ENCODE results near the gene IFNK.
A peak's percentile ranks its signal among the peaks of the same experiment; 100 is the strongest.

IFNK gene

DNA sequence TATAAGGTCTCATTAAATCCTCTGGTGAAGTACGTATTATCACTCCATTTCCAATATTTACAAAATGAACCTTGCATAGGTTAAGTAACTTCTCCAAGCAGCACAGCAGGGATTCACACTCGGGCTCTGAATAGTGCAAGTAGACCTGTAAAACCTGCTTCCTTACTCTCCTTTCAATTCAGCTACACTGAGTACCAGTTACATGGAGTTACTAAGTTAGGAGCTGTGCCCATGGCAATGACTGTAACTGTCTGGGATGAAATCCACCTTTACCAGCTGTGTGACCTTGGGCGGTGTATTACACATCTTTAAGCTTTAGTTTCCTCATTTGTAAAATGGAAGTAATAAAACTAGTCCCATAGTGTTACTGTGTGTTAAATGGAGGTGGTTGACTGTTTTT lies 21.4 kb downstream of the IFNK start:
- no peak overlapping the region for H3K4me3 ChIP-seq (replicated peaks; ENCODE audit: low read depth, low read length)
- DNase-seq (ENCODE audit: extremely low read depth, insufficient read length): no peak
- H3K27me3 ChIP-seq (replicated peaks; ENCODE audit: control insufficient read depth, insufficient read depth, low read length): no peaks in the 10 kb centered on the region
- TF ChIP-seq, protein P1, sequence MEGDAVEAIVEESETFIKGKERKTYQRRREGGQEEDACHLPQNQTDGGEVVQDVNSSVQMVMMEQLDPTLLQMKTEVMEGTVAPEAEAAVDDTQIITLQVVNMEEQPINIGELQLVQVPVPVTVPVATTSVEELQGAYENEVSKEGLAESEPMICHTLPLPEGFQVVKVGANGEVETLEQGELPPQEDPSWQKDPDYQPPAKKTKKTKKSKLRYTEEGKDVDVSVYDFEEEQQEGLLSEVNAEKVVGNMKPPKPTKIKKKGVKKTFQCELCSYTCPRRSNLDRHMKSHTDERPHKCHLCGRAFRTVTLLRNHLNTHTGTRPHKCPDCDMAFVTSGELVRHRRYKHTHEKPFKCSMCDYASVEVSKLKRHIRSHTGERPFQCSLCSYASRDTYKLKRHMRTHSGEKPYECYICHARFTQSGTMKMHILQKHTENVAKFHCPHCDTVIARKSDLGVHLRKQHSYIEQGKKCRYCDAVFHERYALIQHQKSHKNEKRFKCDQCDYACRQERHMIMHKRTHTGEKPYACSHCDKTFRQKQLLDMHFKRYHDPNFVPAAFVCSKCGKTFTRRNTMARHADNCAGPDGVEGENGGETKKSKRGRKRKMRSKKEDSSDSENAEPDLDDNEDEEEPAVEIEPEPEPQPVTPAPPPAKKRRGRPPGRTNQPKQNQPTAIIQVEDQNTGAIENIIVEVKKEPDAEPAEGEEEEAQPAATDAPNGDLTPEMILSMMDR (IDR thresholded peaks at IDR 0.05; ENCODE audit: insufficient read depth, low read length, poor library complexity, severe bottlenecking): no peak
- no peaks in the 10 kb centered on the region for H3K36me3 ChIP-seq (ENCODE audit: control insufficient read depth, insufficient read depth, low read length)

DNA sequence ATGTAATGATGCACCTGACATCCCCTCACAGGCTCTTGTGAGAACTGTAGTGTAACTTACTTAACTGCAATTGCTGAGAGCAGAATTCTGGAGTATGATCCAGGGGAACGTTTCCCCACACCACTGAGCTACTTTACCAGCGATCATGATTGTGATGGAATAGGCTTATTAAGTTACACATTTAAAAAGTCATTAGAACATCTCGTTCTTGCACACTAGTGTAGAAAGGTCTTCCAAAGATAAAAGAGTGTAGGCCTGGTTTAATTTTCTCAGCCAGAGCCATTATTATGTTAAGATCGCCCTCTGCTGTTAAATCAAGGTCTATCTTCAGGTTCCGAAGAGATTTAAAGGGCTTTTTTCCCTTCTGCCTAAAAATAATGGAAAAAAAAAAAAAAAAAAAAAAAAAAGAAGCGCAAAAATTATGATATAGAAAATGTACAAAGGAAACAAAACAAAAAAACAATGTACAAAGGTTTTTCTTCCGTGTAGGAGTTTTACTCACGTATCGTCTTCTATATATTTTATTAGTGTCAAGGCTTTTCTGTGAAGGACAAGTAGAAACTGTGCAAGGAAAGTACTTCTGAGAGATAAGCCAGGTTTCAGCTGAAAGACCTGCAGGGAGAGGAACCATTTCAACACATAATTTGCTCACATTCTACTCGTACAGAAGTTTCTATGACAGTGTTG lies 24.1 kb downstream of the IFNK start:
- TF ChIP-seq, protein P1 (IDR thresholded peaks at IDR 0.05; ENCODE audit: insufficient read depth, low read length, poor library complexity, severe bottlenecking): peak; percentile 30
- Histone ChIP-seq H3K36me3 (ENCODE audit: control insufficient read depth, insufficient read depth, low read length) (no peaks in the 10 kb centered on the region), H3K27me3 (replicated peaks; ENCODE audit: control insufficient read depth, insufficient read depth, low read length) (no peaks in the 10 kb centered on the region), H3K4me3 (replicated peaks; ENCODE audit: low read depth, low read length) (no peak overlapping the region)
- DNase-seq (ENCODE audit: extremely low read depth, insufficient read length): no peak

DNA sequence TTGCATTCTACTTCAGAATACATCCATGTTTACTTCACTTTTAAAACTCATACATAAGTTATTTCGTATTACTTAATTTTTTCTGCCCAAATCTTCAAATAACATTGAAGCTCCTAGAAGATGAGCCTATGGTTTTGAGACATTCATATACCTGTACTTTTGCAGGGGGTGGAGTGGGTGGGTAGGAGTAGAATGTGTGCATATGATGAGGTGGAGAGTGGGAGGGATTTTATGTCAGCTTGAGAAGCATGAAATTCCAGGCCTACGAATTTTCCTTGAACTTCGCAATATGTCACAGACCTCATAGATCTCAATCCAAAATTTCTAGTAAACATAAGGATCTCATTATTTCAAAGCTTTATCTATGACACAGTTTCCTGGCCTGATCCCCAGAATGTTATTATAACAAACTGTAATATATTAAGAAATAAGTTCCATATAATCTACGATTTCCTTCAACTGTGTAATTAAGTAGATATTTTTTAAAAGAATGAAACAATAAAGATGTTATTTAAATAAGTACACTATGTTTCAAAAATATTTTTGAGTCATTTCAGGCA lies 25.2 kb downstream of the IFNK start:
- no peak for DNase-seq (ENCODE audit: extremely low read depth, insufficient read length)
- no peaks in the 10 kb centered on the region for H3K36me3 ChIP-seq (ENCODE audit: control insufficient read depth, insufficient read depth, low read length)

DNA sequence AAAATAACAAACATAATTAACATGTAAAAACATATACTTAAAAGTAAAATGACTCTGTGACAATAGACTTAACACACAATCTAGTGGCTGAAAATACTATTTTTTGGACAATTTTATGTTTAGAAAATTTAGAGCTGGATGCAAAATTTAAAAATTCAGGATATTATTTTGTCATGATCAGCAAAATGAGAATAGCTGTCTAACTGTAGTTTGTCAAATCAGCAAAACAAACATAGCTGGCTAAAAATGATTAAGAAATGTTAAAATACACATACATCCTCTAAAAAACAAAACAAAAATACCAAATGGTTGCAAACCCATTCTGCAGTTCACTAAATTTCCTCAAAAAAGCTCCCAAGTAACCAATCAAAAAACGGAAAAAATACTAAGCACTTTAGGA lies 30.6 kb downstream of the IFNK start:
- no peak overlapping the region for H3K4me3 ChIP-seq (replicated peaks; ENCODE audit: low read depth, low read length)
- TF ChIP-seq, protein P1 (IDR thresholded peaks at IDR 0.05; ENCODE audit: insufficient read depth, low read length, poor library complexity, severe bottlenecking): no peak
- H3K36me3 ChIP-seq (ENCODE audit: control insufficient read depth, insufficient read depth, low read length): no peaks in the 10 kb centered on the region
- DNase-seq (ENCODE audit: extremely low read depth, insufficient read length): no peak
- H3K27me3 ChIP-seq (replicated peaks; ENCODE audit: control insufficient read depth, insufficient read depth, low read length): no peaks in the 10 kb centered on the region

More for the DNA sequence above, 25.2 kb downstream of the IFNK start:
- TF ChIP-seq, protein P1 (IDR thresholded peaks at IDR 0.05; ENCODE audit: insufficient read depth, low read length, poor library complexity, severe bottlenecking): no peak
- Histone ChIP-seq H3K4me3 (replicated peaks; ENCODE audit: low read depth, low read length) (no peak overlapping the region), H3K27me3 (replicated peaks; ENCODE audit: control insufficient read depth, insufficient read depth, low read length) (no peaks in the 10 kb centered on the region)

DNA sequence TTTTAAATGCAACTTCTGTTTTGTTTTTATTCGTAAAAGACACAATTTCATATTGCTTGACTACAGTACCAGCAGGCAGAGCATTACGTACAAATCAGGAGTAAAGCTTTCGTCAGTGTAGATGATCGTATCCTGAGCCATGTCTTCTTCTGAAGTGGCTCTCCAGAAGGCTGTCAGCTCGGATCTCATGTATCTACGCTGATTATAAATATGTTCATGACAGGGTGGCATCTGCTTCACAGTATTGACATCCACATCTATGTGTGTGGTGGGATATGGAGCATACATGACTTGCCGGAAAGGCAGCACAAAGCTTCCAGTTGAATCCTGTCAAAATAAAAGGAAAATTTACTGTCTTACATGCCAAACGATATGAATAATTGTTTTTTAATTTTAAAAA lies 32.4 kb downstream of the IFNK start:
- TF ChIP-seq, protein P1 (IDR thresholded peaks at IDR 0.05; ENCODE audit: insufficient read depth, low read length, poor library complexity, severe bottlenecking): no peak
- Histone ChIP-seq H3K4me3 (replicated peaks; ENCODE audit: low read depth, low read length) (no peak overlapping the region), H3K27me3 (replicated peaks; ENCODE audit: control insufficient read depth, insufficient read depth, low read length) (no peaks in the 10 kb centered on the region), H3K36me3 (ENCODE audit: control insufficient read depth, insufficient read depth, low read length) (no peaks in the 10 kb centered on the region)
- no peak for DNase-seq (ENCODE audit: extremely low read depth, insufficient read length)

All from GM06990 (cell line).